ENCODE measurements around the gene BNC2.

Gene BNC2

DNA sequence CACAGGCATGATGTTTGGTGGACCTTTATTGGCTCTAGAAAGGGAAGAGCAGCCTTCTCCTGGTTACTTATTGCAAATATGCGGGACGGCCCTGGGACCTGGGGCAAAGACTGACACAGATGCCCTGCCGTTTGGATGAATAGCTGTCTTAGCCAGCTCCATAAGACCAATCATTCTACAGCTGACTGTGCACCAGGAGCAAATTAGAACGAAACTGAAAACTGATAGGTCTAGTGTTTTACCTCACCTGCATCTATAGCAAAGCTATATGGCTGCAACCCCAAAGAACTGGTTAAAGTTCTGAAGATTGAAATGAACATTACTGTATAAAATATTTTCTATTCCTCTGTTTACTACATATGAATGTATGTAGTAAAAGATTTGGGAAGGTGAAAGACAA is 34.2 kb upstream of the BNC2 start:
- H3K9me3 ChIP-seq (ENCODE audit: severe bottlenecking), result no peaks in the 10 kb centered on the region
- peaks cover 4% of the 10 kb centered on the region for H3K4me1 ChIP-seq (ENCODE audit: insufficient read depth, poor library complexity, severe bottlenecking)
- H3K4me3 ChIP-seq (ENCODE audit: severe bottlenecking), result no peak overlapping the region
- H3K36me3 ChIP-seq (ENCODE audit: low read depth), result no peaks in the 10 kb centered on the region
- ATAC-seq (ENCODE audit: low read depth) (no peak), DNase-seq (ENCODE audit: low spot score) (no peak)
- H3K27me3 ChIP-seq (ENCODE audit: insufficient read depth, poor library complexity, severe bottlenecking), result no peaks in the 10 kb centered on the region
- no peak overlapping the region for H3K27ac ChIP-seq (ENCODE audit: poor library complexity, severe bottlenecking)
- TF ChIP-seq, protein P1, sequence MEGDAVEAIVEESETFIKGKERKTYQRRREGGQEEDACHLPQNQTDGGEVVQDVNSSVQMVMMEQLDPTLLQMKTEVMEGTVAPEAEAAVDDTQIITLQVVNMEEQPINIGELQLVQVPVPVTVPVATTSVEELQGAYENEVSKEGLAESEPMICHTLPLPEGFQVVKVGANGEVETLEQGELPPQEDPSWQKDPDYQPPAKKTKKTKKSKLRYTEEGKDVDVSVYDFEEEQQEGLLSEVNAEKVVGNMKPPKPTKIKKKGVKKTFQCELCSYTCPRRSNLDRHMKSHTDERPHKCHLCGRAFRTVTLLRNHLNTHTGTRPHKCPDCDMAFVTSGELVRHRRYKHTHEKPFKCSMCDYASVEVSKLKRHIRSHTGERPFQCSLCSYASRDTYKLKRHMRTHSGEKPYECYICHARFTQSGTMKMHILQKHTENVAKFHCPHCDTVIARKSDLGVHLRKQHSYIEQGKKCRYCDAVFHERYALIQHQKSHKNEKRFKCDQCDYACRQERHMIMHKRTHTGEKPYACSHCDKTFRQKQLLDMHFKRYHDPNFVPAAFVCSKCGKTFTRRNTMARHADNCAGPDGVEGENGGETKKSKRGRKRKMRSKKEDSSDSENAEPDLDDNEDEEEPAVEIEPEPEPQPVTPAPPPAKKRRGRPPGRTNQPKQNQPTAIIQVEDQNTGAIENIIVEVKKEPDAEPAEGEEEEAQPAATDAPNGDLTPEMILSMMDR (IDR thresholded peaks at IDR 0.05; ENCODE audit: poor library complexity, severe bottlenecking), result no peak

DNA sequence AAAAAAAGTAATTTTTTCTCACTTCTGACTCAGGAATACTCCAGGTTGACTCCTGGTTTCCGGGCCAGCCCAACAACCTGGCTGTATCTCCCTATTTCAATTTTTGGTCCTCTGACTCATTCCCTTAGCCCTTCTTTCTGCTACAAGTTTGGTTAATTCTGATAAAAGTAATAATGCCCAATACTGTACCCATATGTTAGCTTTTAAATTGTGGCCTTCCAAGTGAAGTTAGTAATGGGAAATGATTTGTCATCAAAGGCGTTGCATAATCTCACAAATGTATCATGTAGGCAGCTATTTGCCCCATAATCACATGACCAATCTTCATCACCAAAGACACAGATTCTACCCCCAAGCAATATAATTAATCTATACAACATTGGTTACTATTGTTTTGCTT is 31.1 kb upstream of the BNC2 start:
- Histone ChIP-seq H3K36me3 (ENCODE audit: low read depth) (no peaks in the 10 kb centered on the region), H3K27ac (ENCODE audit: poor library complexity, severe bottlenecking) (no peak overlapping the region), H3K4me3 (ENCODE audit: severe bottlenecking) (no peak overlapping the region), H3K9me3 (ENCODE audit: severe bottlenecking) (no peaks in the 10 kb centered on the region), H3K4me1 (ENCODE audit: insufficient read depth, poor library complexity, severe bottlenecking) (peaks cover 4% of the 10 kb centered on the region), H3K27me3 (ENCODE audit: insufficient read depth, poor library complexity, severe bottlenecking) (no peaks in the 10 kb centered on the region)
- TF ChIP-seq, protein P1 (IDR thresholded peaks at IDR 0.05; ENCODE audit: poor library complexity, severe bottlenecking), result no peak
- DNase-seq (ENCODE audit: low spot score) (no peak), ATAC-seq (ENCODE audit: low read depth) (peak; percentile 51; the same call in 2 of the 3 replicates)

GRCh38 chr9:16899606-16900005 is 29.1 kb upstream of the BNC2 start:
- Histone ChIP-seq H3K36me3 (ENCODE audit: low read depth) (no peaks in the 10 kb centered on the region), H3K27ac (ENCODE audit: poor library complexity, severe bottlenecking) (no peak overlapping the region), H3K4me3 (ENCODE audit: severe bottlenecking) (no peak overlapping the region), H3K9me3 (ENCODE audit: severe bottlenecking) (no peaks in the 10 kb centered on the region), H3K27me3 (ENCODE audit: insufficient read depth, poor library complexity, severe bottlenecking) (no peaks in the 10 kb centered on the region), H3K4me1 (ENCODE audit: insufficient read depth, poor library complexity, severe bottlenecking) (peaks cover 4% of the 10 kb centered on the region)
- TF ChIP-seq, protein P1 (IDR thresholded peaks at IDR 0.05; ENCODE audit: poor library complexity, severe bottlenecking), result no peak
- DNase-seq (ENCODE audit: low spot score) (no peak), ATAC-seq (ENCODE audit: low read depth) (no peak)

GRCh38 chr9:16898464-16898863 is 28.0 kb upstream of the BNC2 start:
- no peak for ATAC-seq (ENCODE audit: low read depth)
- H3K27ac ChIP-seq (ENCODE audit: poor library complexity, severe bottlenecking), result no peak overlapping the region
- no peak for DNase-seq (ENCODE audit: low spot score)

DNA sequence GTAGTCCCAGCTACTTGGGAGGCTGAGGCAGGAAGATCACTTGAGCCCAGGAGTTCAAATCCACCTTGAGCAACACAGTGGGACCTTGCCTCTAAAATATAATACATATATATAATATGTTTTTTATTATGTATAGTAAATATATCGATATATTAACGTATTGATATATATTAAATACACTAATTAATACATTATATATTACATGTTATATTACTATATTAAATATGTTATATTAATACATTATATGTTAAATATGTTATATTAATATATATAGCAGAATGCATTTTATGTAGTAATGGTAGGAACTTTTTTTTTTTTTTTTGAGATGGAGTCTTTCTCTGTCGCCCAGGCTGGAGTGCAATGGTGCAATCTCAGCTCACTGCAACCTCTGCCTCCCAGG is 18.1 kb upstream of the BNC2 start:
- TF ChIP-seq, protein P1 (IDR thresholded peaks at IDR 0.05; ENCODE audit: poor library complexity, severe bottlenecking), result no peak
- H3K4me1 ChIP-seq (ENCODE audit: insufficient read depth, poor library complexity, severe bottlenecking), result no peaks in the 10 kb centered on the region
- no peak overlapping the region for H3K4me3 ChIP-seq (ENCODE audit: severe bottlenecking)
- H3K27ac ChIP-seq (ENCODE audit: poor library complexity, severe bottlenecking), result no peak overlapping the region
- DNase-seq (ENCODE audit: low spot score) (no peak), ATAC-seq (ENCODE audit: low read depth) (no peak)
- H3K9me3 ChIP-seq (ENCODE audit: severe bottlenecking), result no peaks in the 10 kb centered on the region
- no peaks in the 10 kb centered on the region for H3K27me3 ChIP-seq (ENCODE audit: insufficient read depth, poor library complexity, severe bottlenecking)
- H3K36me3 ChIP-seq (ENCODE audit: low read depth), result no peaks in the 10 kb centered on the region

More at GRCh38 chr9:16898464-16898863, 28.0 kb upstream of the BNC2 start:
- Histone ChIP-seq H3K9me3 (ENCODE audit: severe bottlenecking) (no peaks in the 10 kb centered on the region), H3K4me3 (ENCODE audit: severe bottlenecking) (no peak overlapping the region), H3K4me1 (ENCODE audit: insufficient read depth, poor library complexity, severe bottlenecking) (peaks cover 4% of the 10 kb centered on the region), H3K27me3 (ENCODE audit: insufficient read depth, poor library complexity, severe bottlenecking) (no peaks in the 10 kb centered on the region), H3K36me3 (ENCODE audit: low read depth) (no peaks in the 10 kb centered on the region)
- TF ChIP-seq, protein P1 (IDR thresholded peaks at IDR 0.05; ENCODE audit: poor library complexity, severe bottlenecking), result no peak

All from RWPE2 (cell line).